Brain microvascular endothelial cell (primary cell): Measurements from ENCODE around the gene SART3.
A peak's percentile ranks its signal among the peaks of the same experiment; 100 is the strongest.

Experiments
- DNase-seq: peaks from one replicate; pipeline ENCODE4 v3.0.0-alpha.2; 2020
- H3K27ac ChIP-seq: fragments of 250-450 bp; sonication (Bioruptor Pico); 2 replicates; pipeline ENCODE4 v1.5.1; 2020; ENCODE audit warnings: mild to moderate bottlenecking, moderate library complexity
- H3K27me3 ChIP-seq: fragments of 250-450 bp; sonication (Bioruptor Pico); replicated peaks from 2 replicates; pipeline ENCODE4 v1.5.1; 2020; ENCODE audit warnings: mild to moderate bottlenecking
- H3K36me3 ChIP-seq: fragments of 250-450 bp; sonication (Bioruptor Pico); replicated peaks from 2 replicates; pipeline ENCODE4 v1.5.1; 2020; ENCODE audit warnings: mild to moderate bottlenecking
- H3K4me3 ChIP-seq: 2 replicates; pipeline ENCODE4 v1.5.1; 2011; ENCODE audit warnings: low read depth, mild to moderate bottlenecking, control low read depth, low read length, moderate library complexity
- CTCF ChIP-seq: IDR thresholded peaks from 2 replicates; pipeline ENCODE4 v1.5.1; 2011; ENCODE audit warnings: low read depth, mild to moderate bottlenecking, moderate library complexity, low read length, control low read depth, inconsistent platforms; ENCODE audit errors: missing control alignments
- in situ Hi-C: cut with HindIII; loops from 2 replicates; pipeline ENCODE4 v1.10.0; 2017; ENCODE audit warnings: low sequenced_read_pairs, low pct_ligation_motif_present

Gene SART3

GRCh38 chr12:108598553-108599250, 37.7 kb upstream of the SART3 start:
- H3K27ac ChIP-seq, result no peak overlapping the region
- in situ Hi-C loops, result no loop called here
- H3K36me3 ChIP-seq, result no peaks in the 10 kb centered on the region
- no peak overlapping the region for H3K4me3 ChIP-seq
- no peak for TF ChIP-seq CTCF
- DNase-seq, result no peak
- H3K27me3 ChIP-seq, result no peaks in the 10 kb centered on the region

GRCh38 chr12:108597559-108598471, 36.8 kb upstream of the SART3 start, which contains the start of gene TMEM119:
TMEM119 (minus strand) TSS chr12:108598084; CDS start chr12:108592383, 5,701 bp downstream.
- no peaks in the 10 kb centered on the region for H3K36me3 ChIP-seq
- no peak for DNase-seq
- no peaks in the 10 kb centered on the region for H3K27me3 ChIP-seq
- H3K4me3 ChIP-seq, result peak within 1 kb of the TSS; percentile 55
- in situ Hi-C loops, result no loop called here
- TF ChIP-seq CTCF, result no peak
- H3K27ac ChIP-seq, result no peak within 1 kb of the TSS

- TF ChIP-seq CTCF, result no peak
- H3K4me3 ChIP-seq, result peak overlapping the region; percentile 55
- in situ Hi-C loops, result no loop called here
- no peak for DNase-seq
- no peaks in the 10 kb centered on the region for H3K27me3 ChIP-seq
- no peak overlapping the region for H3K27ac ChIP-seq
- H3K36me3 ChIP-seq, result no peaks in the 10 kb centered on the region
Measured at GRCh38 chr12:108596854-108597558, 36.0 kb upstream of the SART3 start.

GRCh38 chr12:108595711-108596647, 35.0 kb upstream of the SART3 start:
- Histone ChIP-seq H3K36me3 (no peaks in the 10 kb centered on the region), H3K27ac (no peak overlapping the region), H3K4me3 (peak overlapping the region; percentile 55), H3K27me3 (no peaks in the 10 kb centered on the region)
- DNase-seq, result no peak
- TF ChIP-seq CTCF, result no peak
- in situ Hi-C loops, result no loop called here
